ENCODE measurements around the gene DDN.

DDN gene

DNA sequence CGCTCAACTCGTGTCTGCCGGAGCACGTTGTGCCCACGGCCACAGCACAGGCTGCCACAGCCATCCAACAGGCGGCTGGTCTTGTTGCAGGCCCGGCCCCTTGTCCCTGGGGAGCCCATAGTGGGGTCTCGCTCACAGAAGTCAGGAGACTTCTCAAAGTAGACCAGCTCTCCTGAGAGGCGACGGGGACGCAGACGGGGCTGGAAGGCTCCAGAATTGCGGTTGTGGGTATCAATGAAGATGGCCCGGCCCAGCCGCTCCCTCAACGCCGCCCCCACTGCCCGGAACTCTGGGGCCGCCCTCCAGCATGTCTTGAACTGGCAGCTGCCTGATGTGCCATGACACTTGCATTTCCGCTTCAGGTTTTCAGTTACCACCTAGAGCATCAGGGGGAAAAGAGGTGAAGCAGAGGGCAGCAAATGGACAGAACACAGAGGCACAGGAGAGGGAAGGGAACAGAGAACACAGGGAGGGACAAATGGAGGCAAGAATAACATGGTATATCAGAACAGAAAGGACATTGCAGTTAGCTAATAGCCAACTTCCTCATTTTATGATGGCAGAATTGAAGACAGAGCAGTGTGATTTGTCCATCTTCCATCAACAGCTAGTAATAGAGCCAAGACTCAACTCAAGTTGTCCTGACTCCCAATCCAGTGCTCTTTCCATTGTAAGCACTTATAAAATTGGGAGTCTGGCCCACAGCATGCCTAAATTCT, 32.8 kb downstream of the DDN start:
- DNase-seq (ENCODE audit: low read depth): no peak

DNA sequence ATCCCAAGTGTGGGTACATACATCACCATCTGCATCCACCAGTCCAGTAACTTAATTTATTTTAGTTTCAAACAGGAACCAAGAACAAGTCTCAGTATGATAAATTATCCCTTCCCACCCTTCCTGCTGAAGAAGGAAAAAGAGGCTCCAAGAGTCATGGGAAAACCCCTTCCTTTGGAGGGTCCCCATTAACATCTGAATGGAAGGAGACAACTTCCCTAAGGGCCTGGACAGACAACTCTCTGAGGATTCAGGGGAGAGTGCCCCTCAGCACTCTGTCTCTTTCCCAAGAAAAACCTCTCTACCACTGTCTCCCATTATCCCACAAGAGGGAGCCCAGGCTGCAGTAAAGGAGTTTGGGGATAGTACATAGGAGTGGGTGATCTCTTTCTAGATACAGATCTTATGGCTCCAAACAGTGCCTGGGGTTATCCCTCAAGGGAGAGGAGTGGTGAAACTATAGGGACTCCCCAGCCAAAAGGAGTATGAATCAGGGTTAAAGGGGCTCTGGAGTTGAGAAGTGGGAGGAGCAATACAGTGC, 33.8 kb downstream of the DDN start:
- no peak for DNase-seq (ENCODE audit: low read depth)

DNA sequence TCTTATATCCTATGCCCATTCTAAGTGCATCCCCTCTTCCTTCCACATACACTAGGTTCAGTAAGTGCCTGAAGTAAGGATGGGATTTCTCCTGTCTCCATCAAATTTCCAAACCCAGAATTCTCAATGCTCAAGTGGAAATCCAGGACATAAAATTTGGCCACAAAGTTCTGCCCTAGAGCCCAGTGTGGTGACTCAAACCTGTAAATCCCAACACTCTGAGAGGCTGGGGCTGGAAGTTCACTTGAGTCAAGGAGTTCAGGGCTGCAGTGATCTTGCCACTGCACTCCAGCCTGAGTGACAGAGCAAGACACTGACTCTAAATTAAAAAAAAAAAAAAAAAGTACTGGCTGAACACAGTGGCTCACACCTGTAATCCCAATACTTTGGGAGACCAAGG, 37.4 kb downstream of the DDN start:
- DNase-seq (ENCODE audit: low read depth): no peak

DNA sequence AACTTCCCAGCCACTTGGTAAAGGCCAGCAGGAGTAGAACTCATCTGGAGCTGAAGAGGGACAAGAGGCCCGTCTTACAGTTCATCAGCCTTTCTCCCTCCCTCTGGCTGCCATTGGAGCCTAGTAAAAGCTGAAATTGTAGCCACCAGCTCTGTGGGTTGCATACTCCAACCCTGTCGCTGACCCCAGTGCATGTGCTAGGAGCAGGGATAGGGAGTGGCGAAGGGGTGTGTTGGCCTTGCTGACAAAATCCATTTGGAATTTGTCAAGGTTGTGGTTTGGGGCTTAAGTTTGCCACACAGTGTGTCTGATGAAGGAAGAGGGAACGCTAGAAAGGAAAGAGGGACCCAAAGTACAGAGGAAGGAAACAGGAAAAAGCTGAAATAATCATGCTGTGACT, 37.8 kb downstream of the DDN start:
- no peak for DNase-seq (ENCODE audit: low read depth)

DNA sequence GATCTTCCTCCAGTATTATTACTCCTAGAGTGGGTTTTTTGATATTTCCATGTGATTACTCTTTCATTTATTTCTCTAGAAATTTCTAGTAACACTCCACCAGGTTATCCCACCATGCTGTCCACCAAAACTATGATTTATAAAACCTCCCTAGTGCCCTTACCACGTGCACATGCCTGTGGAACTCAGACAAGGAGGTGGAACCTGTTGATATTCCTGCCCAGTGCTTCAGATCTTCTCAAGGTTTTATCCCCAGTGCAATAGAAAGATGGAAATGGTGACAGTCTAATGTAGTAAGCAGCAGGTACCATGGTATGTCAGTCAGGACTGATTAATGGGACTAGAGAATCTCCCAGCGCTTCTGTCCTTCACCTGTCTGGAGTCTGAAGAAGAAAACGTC, 38.3 kb downstream of the DDN start:
- no peak for DNase-seq (ENCODE audit: low read depth)

DNA sequence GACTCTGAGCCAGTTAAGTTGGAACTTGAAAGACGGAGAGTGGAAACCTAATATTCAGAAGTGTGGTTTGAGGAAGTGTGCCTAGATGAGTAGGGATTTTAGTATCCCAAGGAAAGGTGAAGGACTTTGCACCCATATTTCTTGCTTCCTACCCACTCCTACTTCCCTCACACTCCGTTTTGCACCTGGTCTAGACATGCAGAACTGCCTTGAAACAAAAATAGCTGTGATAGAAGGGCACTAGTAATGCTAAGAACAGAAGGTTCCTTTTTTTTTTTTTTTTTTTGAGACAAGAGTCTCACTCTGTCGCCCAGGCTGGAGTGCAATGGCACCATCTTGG, 41.2 kb downstream of the DDN start:
- no peak for DNase-seq (ENCODE audit: low read depth)

DNA sequence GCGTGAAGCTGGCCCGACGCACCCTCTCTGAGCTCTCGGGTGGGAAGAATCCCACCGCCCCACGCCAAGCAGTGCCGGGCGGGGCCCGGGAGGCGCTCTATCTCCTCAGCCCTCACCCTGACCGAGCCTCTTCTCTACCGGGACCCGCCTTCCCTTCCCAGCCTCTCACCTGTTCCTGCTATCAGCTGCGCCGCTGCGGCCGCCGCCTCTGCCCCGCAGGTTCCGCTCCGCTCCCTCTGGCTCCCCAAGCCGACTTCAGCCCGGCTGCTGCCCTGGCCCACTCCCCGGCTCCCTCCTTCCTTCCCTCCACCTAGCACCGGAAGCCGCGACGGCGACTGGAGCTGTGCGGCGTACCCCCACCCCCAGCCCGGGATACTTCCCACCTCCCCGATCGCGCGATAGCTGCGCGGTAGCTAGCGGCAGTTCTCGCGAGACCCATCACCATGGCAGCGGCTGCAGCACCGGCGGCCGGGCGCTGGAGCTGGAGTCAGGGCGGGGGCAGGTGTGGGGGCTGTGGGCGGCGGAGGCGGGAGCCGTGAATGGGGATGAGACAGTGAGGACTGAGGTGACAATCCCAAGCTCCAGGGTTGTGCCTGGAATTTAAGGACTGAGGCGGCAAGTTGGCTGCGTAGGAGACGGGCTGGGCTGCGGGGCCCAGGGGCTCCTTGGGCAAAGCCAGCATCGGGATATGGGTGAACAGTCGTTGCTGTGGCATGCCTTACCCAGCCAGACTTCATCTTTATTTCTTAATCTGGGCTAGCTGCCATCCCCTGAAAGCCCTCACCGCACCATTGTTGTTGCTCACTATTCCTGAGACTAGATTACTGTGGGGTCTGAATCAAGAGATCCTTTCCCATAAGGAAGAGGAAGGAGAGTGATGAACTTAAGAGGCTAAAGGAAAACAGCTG, 41.8 kb downstream of the DDN start, which contains the start of gene ARF3:
TSS of gene ARF3 (minus strand) at position 347 of the 908 bp plus-strand sequence. CDS start 16,392 bp downstream, outside the sequence.
- DNase-seq (ENCODE audit: low read depth): peak; percentile 95

DNA sequence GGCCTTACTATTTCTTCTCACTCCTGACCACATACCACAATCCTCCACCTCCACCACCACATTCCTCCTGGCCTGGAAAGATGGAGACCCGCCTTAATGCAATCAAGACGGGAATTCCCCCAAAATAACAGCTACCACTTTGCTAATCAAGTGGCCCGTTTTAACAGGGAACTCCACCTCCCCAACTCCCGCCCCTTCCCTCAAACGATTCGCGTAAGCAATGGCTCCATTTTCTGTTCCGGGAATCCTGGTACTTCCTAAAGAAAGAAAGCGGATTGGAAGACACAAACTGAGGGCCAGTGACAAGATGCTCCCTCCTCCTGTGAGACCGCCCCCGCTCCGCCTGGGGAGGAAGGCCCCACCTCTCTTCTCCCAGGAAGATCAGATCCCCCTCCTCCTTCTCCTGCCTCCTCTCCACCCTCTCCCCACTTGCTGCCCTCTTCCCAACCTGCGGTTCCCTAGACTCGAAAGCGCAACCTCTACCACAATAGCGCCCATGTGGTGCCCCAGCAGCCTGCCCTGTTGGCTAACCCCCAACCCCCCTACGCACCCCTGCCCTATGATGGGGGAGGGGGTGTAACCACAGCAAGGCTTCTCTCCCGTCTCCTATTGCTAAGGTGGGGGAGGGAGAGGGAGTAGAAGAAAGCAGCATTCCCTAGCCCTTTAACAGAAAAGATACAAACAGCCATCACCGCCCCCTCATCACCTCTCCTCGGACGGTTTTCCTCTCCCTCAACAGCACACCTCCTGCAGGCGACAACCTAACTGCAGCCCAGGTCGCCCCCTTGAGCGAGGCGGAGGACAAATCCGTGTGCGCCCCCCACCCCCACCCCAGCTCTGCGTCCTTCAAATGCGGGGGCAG, 42.7 kb downstream of the DDN start:
- DNase-seq (ENCODE audit: low read depth): peak; percentile 87

DNA sequence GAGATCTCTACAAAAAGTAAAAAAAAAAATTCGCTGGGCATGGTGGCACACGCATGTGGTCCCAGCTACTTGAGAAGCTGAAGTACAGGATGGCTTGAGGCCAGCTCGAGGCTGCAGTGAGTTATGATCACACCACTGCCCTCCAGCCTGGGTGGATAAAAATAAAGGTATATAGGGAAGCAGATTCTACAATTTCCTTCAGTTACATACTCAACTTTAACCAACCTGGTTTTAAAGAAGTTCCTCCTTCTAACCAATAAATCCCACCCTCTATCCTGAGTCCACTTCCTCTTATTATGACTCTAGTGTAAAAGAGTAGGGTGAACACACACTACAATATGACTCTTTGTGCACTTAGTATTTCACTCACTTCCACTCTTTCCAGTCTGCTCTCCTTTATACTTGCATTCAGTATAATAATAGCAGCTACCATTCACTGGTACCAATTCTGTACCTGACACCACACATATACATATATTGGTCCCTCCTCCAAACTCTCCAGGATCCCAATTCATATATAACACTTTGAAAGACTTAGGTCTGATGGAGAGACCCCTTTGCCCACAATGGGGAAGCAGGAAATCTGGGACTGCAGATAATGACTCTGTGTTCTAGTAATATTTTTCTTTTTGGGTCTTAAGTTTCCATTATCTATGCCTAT, 44.2 kb downstream of the DDN start:
- no peak for DNase-seq (ENCODE audit: low read depth)

DNA sequence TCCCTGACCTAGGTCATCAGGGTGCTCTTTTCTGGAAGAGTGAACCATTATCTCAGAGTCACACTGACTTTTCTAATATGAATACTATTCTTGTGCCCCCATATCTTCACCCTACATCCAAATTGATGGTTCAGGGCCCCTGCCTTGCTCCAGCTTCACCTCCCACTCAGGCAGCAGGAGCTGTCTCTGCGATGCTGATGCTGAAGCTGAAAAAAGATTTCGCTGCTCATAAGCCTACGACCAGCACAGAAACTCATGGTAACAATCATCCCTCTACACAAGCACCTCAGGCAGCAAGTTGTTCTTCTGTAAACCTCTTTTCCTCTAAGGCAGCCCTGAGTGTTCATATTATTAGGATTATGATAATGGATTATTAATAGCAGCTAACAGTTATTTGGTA, 45.1 kb downstream of the DDN start:
- DNase-seq (ENCODE audit: low read depth): no peak

DNA sequence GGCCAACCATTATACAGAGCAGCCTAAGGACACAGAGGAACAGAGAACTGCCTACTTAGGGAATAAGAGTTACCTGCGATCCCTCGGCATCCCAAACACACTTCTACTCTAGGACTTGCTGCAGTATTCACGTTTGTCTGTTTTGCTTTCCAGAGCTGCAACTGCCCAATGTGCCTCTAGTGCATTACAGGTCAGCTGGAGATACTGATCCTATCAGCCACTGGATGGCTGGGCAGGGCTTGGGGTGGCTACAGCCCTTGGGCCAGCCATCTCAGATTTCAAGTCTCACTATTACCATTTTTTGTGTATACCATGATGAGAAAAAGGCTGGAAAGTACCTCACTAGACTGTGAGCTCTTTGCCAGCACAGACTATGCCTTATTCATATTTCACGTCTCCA, 46.5 kb downstream of the DDN start:
- no peak for DNase-seq (ENCODE audit: low read depth)

DNA sequence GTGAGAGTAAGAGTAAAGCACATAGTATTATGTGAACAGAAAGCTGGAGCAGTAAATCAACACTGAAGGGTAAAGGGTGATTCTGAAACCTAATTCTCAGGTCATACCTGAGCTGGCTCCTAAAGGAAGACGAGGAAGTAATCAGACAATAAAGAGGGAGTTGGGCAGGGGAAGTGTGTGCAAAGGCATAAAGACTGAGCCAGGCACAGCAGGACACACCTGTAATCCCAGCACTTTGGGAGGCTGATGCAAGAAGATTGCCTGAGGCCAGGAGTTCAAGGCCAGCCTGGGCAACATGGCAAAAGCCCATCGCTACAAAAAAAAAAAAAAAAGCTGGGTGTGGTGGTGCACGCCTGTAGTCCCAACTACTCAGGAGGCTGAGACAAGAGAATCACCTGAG, 51.4 kb downstream of the DDN start:
- no peak for DNase-seq (ENCODE audit: low read depth)

DNA sequence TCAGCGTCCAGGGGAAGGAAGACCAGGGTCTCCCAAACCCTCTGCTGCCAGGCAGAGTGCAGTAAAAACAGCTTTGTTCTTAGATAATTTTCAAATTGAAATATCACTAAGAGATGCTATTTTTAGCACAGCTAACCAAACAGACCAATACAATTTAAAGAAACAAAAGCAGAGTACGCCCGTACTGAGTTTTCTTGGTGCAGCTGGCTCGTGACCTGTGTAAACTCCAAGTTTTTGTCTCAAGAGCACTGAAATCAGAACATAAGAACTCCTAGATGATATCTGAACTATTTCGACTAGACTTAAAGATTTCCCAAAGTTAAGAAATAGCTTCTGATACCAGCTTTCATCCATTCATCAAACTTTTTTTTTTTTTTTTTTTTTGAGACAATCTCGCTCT, 52.2 kb downstream of the DDN start:
- DNase-seq (ENCODE audit: low read depth): no peak

DNA sequence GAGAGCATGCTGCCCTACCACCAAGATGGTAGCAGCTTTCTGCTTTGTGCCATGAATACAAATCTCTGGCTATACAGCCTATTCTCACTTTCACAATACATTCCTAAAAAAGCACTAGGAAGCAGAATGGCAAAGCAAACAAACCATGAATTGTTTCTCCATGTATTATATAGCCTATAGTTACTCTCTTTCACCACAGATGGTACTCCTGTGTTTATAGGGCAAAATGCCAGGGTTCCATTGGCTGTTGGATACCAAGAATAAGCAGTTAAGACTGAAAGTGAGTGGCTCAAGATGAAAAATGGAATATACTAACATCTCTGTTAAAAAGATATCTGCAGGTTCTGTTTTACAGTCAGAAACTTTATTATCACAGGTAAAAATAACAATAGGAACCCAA, 53.0 kb downstream of the DDN start:
- DNase-seq (ENCODE audit: low read depth): no peak
